ENCODE data around the gene IL23A. TPM values are rescaled to one million over a fixed set of nuclear protein-coding genes. Genes with fewer than 3 reads are reported as not detected.
A peak's percentile ranks its signal among the peaks of the same experiment; 100 is the strongest.

IL23A gene
- total and polyA plus RNA-seq, 2 of the 13 experiments (the other 11 are each of a cell fraction or from before 2014, with no cell fraction given), result 0.33 to 0.35 TPM

GRCh38 chr12:56362130-56363059 is 23.7 kb downstream of the IL23A start, which contains the start of gene APOF (continued):
- TF ChIP-seq HNF1B (CRISPR knock-in tag; IDR thresholded peaks at IDR 0.05), result peak; percentile 4; the same call in 1 of the 2 replicates
- TF ChIP-seq, protein P1, sequence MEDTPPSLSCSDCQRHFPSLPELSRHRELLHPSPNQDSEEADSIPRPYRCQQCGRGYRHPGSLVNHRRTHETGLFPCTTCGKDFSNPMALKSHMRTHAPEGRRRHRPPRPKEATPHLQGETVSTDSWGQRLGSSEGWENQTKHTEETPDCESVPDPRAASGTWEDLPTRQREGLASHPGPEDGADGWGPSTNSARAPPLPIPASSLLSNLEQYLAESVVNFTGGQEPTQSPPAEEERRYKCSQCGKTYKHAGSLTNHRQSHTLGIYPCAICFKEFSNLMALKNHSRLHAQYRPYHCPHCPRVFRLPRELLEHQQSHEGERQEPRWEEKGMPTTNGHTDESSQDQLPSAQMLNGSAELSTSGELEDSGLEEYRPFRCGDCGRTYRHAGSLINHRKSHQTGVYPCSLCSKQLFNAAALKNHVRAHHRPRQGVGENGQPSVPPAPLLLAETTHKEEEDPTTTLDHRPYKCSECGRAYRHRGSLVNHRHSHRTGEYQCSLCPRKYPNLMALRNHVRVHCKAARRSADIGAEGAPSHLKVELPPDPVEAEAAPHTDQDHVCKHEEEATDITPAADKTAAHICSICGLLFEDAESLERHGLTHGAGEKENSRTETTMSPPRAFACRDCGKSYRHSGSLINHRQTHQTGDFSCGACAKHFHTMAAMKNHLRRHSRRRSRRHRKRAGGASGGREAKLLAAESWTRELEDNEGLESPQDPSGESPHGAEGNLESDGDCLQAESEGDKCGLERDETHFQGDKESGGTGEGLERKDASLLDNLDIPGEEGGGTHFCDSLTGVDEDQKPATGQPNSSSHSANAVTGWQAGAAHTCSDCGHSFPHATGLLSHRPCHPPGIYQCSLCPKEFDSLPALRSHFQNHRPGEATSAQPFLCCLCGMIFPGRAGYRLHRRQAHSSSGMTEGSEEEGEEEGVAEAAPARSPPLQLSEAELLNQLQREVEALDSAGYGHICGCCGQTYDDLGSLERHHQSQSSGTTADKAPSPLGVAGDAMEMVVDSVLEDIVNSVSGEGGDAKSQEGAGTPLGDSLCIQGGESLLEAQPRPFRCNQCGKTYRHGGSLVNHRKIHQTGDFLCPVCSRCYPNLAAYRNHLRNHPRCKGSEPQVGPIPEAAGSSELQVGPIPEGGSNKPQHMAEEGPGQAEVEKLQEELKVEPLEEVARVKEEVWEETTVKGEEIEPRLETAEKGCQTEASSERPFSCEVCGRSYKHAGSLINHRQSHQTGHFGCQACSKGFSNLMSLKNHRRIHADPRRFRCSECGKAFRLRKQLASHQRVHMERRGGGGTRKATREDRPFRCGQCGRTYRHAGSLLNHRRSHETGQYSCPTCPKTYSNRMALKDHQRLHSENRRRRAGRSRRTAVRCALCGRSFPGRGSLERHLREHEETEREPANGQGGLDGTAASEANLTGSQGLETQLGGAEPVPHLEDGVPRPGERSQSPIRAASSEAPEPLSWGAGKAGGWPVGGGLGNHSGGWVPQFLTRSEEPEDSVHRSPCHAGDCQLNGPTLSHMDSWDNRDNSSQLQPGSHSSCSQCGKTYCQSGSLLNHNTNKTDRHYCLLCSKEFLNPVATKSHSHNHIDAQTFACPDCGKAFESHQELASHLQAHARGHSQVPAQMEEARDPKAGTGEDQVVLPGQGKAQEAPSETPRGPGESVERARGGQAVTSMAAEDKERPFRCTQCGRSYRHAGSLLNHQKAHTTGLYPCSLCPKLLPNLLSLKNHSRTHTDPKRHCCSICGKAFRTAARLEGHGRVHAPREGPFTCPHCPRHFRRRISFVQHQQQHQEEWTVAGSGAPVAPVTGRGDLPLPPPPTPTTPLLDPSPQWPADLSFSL (CRISPR knock-in tag; IDR thresholded peaks at IDR 0.05), result no peak
- TF ChIP-seq ZNF121 (CRISPR knock-in tag; IDR thresholded peaks at IDR 0.05), result peak; percentile 91
- no peak for TF ChIP-seq PTBP1 (IDR thresholded peaks at IDR 0.05; ENCODE audit: low read depth, low read length, poor library complexity, severe bottlenecking)
- no peak for TF ChIP-seq ZNF496 (CRISPR knock-in tag; IDR thresholded peaks at IDR 0.05; ENCODE audit: insufficient replicate concordance)
- no peak for TF ChIP-seq AHR (CRISPR knock-in tag; IDR thresholded peaks at IDR 0.05)
- no peak for TF ChIP-seq ZFP62 (CRISPR knock-in tag; IDR thresholded peaks at IDR 0.05)
- TF ChIP-seq CREB1 (IDR thresholded peaks at IDR 0.05), result no peak
- TF ChIP-seq CREB1 (CRISPR knock-in tag; IDR thresholded peaks at IDR 0.05), result no peak
- 0 out of 2 replicates have a peak, but pooled peaks have one; percentile 43 for TF ChIP-seq KAT8 (CRISPR knock-in tag; IDR thresholded peaks at IDR 0.05)
- TF ChIP-seq ZNF292 (CRISPR knock-in tag; IDR thresholded peaks at IDR 0.05; ENCODE audit: borderline replicate concordance, low read depth), result no peak
- TF ChIP-seq NCOA1 (CRISPR knock-in tag; IDR thresholded peaks at IDR 0.05), result no peak
- TF ChIP-seq PRPF4 (IDR thresholded peaks at IDR 0.05; ENCODE audit: low read depth, low read length, poor library complexity, severe bottlenecking), result no peak
- TF ChIP-seq PITX1 (CRISPR knock-in tag; IDR thresholded peaks at IDR 0.05), result peak; percentile 98
- TF ChIP-seq, protein P2, sequence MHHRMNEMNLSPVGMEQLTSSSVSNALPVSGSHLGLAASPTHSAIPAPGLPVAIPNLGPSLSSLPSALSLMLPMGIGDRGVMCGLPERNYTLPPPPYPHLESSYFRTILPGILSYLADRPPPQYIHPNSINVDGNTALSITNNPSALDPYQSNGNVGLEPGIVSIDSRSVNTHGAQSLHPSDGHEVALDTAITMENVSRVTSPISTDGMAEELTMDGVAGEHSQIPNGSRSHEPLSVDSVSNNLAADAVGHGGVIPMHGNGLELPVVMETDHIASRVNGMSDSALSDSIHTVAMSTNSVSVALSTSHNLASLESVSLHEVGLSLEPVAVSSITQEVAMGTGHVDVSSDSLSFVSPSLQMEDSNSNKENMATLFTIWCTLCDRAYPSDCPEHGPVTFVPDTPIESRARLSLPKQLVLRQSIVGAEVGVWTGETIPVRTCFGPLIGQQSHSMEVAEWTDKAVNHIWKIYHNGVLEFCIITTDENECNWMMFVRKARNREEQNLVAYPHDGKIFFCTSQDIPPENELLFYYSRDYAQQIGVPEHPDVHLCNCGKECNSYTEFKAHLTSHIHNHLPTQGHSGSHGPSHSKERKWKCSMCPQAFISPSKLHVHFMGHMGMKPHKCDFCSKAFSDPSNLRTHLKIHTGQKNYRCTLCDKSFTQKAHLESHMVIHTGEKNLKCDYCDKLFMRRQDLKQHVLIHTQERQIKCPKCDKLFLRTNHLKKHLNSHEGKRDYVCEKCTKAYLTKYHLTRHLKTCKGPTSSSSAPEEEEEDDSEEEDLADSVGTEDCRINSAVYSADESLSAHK (CRISPR knock-in tag; IDR thresholded peaks at IDR 0.05; ENCODE audit: borderline replicate concordance), result no peak
- no peak for TF ChIP-seq NCOA5 (CRISPR knock-in tag; IDR thresholded peaks at IDR 0.05)

Data from HepG2 (cell line).